HEK293 (cell line): ENCODE data around the gene CABP7.

ENCODE experiments used
- CTCF ChIA-PET: fragments of 350-600 bp; formaldehyde crosslinking; extraction: SDS; loops from one replicate; lab custom pipeline; 2021; ENCODE audit warnings: antibody characterized with exemption; lab: Yijun Ruan, JAX
- POLR2A ChIA-PET: fragments of 300-600 bp; formaldehyde crosslinking; extraction: SDS; loops from one replicate; lab custom pipeline; 2020; ENCODE audit warnings: antibody characterized with exemption, inconsistent platforms; lab: Yijun Ruan, JAX
- H3K27ac ChIP-seq: fragments of 200-500 bp; sonication (Bioruptor generic); 2 replicates; pipeline ENCODE4 v1.5.1; 2014; ENCODE audit warnings: low read depth, low read length, control low read depth, inconsistent platforms; ENCODE audit errors: extremely low read depth
- H3K36me3 ChIP-seq, 2 experiments: fragments of 200-500 bp in 1 of 2; sonication (Bioruptor generic) in 1 of 2; 1 replicate in 1 of 2; 2 replicates in 1 of 2; pipeline ENCODE4 v1.5.1; 2014 to 2017; ENCODE audit warnings: inconsistent platforms in 2 of 2, low read length in 2 of 2; ENCODE audit not compliant: control insufficient read depth in 2 of 2, insufficient read depth in 1 of 2
- H3K4me1 ChIP-seq: fragments of 200-500 bp; sonication (Bioruptor generic); 2 replicates; pipeline ENCODE4 v1.5.1; 2014; ENCODE audit warnings: mild to moderate bottlenecking, low read length, inconsistent platforms; ENCODE audit not compliant: control insufficient read depth, insufficient read depth
- H3K4me3 ChIP-seq: 2 replicates; pipeline ENCODE4 v1.5.1; 2011; ENCODE audit warnings: low read depth, mild to moderate bottlenecking, control low read depth, low read length, moderate library complexity
- H3K9me3 ChIP-seq: fragments of 200-500 bp; sonication (Bioruptor generic); 2 replicates; pipeline ENCODE4 v1.5.1; 2014; ENCODE audit warnings: low read depth, low read length, inconsistent platforms; ENCODE audit not compliant: control insufficient read depth, insufficient read depth
- GLI2 ChIP-seq: fragments of 450-650 bp; formaldehyde crosslinking; IDR thresholded peaks from 2 replicates; pipeline ENCODE4; 2017; ENCODE audit warnings: missing biosample characterization, missing genetic modification characterization, low read depth, borderline replicate concordance
- GLIS1 ChIP-seq: fragments of 450-650 bp; formaldehyde crosslinking; IDR thresholded peaks from 2 replicates; pipeline ENCODE4 v1.5.1; 2016; ENCODE audit warnings: missing biosample characterization, missing genetic modification characterization
- HIC1 ChIP-seq: fragments of 450-650 bp; formaldehyde crosslinking; IDR thresholded peaks from 2 replicates; pipeline ENCODE4 v1.5.1; 2016; ENCODE audit warnings: missing biosample characterization, missing genetic modification characterization
- HOXA7 ChIP-seq: sonication (generic); formaldehyde crosslinking; IDR thresholded peaks from 2 replicates; pipeline ENCODE4 v1.8.1; 2022; ENCODE audit warnings: missing genetic modification reagents, borderline replicate concordance
- MYNN ChIP-seq: fragments of 450-650 bp; formaldehyde crosslinking; IDR thresholded peaks from 2 replicates; pipeline ENCODE4 v1.5.1; 2016; ENCODE audit warnings: missing biosample characterization, missing genetic modification characterization, borderline replicate concordance
- ZBTB10 ChIP-seq: fragments of 450-650 bp; formaldehyde crosslinking; IDR thresholded peaks from 2 replicates; pipeline ENCODE4 v1.5.1; 2016; ENCODE audit warnings: missing biosample characterization, missing genetic modification characterization
- ZBTB11 ChIP-seq: fragments of 450-650 bp; formaldehyde crosslinking; conservative IDR thresholded peaks from 2 replicates; pipeline ENCODE4 v1.5.1; 2016; ENCODE audit warnings: low read depth, missing biosample characterization, missing genetic modification characterization
- ZBTB26 ChIP-seq: fragments of 450-650 bp; formaldehyde crosslinking; optimal IDR thresholded peaks from 2 replicates; pipeline ENCODE3; 2016; ENCODE audit warnings: missing biosample characterization, mild to moderate bottlenecking, missing genetic modification characterization
- ZIC2 ChIP-seq: fragments of 450-650 bp; formaldehyde crosslinking; IDR thresholded peaks from 2 replicates; pipeline ENCODE4 v1.5.1; 2016; ENCODE audit warnings: missing biosample characterization, missing genetic modification characterization
- ZNF146 ChIP-seq: fragments of 450-650 bp; formaldehyde crosslinking; IDR thresholded peaks from 2 replicates; pipeline ENCODE4 v1.5.1; 2016; ENCODE audit warnings: missing biosample characterization, missing genetic modification characterization
- ZNF214 ChIP-seq: fragments of 450-650 bp; formaldehyde crosslinking; IDR thresholded peaks from 2 replicates; pipeline ENCODE4 v1.5.1; 2017; ENCODE audit warnings: missing biosample characterization, mild to moderate bottlenecking, missing genetic modification characterization, borderline replicate concordance
- ZNF292 ChIP-seq: fragments of 450-650 bp; formaldehyde crosslinking; IDR thresholded peaks from 2 replicates; pipeline ENCODE4 v1.5.1; 2016; ENCODE audit warnings: low read depth, missing biosample characterization, missing genetic modification characterization, borderline replicate concordance
- ZNF473 ChIP-seq: fragments of 450-650 bp; formaldehyde crosslinking; IDR thresholded peaks from 2 replicates; pipeline ENCODE4 v1.5.1; 2017; ENCODE audit warnings: missing biosample characterization, missing genetic modification characterization
- ZNF48 ChIP-seq: fragments of 450-650 bp; formaldehyde crosslinking; IDR thresholded peaks from 2 replicates; pipeline ENCODE4 v1.5.1; 2016; ENCODE audit warnings: missing biosample characterization, missing genetic modification characterization
- ZNF488 ChIP-seq: fragments of 450-650 bp; formaldehyde crosslinking; IDR thresholded peaks from 2 replicates; pipeline ENCODE4 v1.5.1; 2016; ENCODE audit warnings: missing biosample characterization, missing genetic modification characterization
- ZNF555 ChIP-seq: fragments of 450-650 bp; formaldehyde crosslinking; conservative IDR thresholded peaks from 2 replicates; pipeline ENCODE4 v1.5.1; 2017; ENCODE audit warnings: missing biosample characterization, mild to moderate bottlenecking, missing genetic modification characterization, inconsistent platforms
- ZNF707 ChIP-seq: fragments of 450-650 bp; formaldehyde crosslinking; IDR thresholded peaks from 2 replicates; pipeline ENCODE4 v1.5.1; 2016; ENCODE audit warnings: missing biosample characterization, missing genetic modification characterization
- ZNF785 ChIP-seq: fragments of 450-650 bp; formaldehyde crosslinking; IDR thresholded peaks from 2 replicates; pipeline ENCODE4 v1.5.1; 2016; ENCODE audit warnings: missing biosample characterization, missing genetic modification characterization
- ZNF792 ChIP-seq: fragments of 450-650 bp; formaldehyde crosslinking; IDR thresholded peaks from 2 replicates; pipeline ENCODE4 v1.5.1; 2016; ENCODE audit warnings: missing biosample characterization, missing genetic modification characterization

CABP7 gene

GRCh38 chr22:29738118-29738815 is 18.5 kb downstream of the CABP7 start:
- Histone ChIP-seq H3K27ac (no peak overlapping the region), H3K36me3 (peaks cover 0 to 24% of the 10 kb centered on the region in 2 experiments; a peak in 1 of 3 replicates), H3K4me1 (peaks cover 5% of the 10 kb centered on the region; the same call in 1 of the 2 replicates), H3K4me3 (no peak overlapping the region), H3K9me3 (no peaks in the 10 kb centered on the region)
- CTCF ChIA-PET = interaction anchor here (0.6 to 0.7 kb wide), 2 partner anchors 267 to 411 kb away, joined by 3 read pairs; no protein-coding TSS in a partner anchor
- TF ChIP-seq MYNN (tag by site-specific recombination) = no peak
- TF ChIP-seq ZBTB26 (tag by site-specific recombination) = no peak
- TF ChIP-seq ZIC2 (tag by site-specific recombination) = no peak
- TF ChIP-seq GLI2 (tag by site-specific recombination) = no peak
- no peak for TF ChIP-seq ZBTB10 (tag by site-specific recombination)
- TF ChIP-seq ZNF214 (tag by site-specific recombination) = no peak
- no peak for TF ChIP-seq HIC1 (tag by site-specific recombination)
- no peak for TF ChIP-seq GLIS1 (tag by site-specific recombination)
- TF ChIP-seq ZNF473 (tag by site-specific recombination) = no peak
- POLR2A ChIA-PET = no interaction called here

GRCh38 chr22:29739346-29739875 is 19.6 kb downstream of the CABP7 start:
- H3K4me3 ChIP-seq = no peak overlapping the region
- ChIA-PET CTCF (interaction anchor here (0.6 kb wide), 2 partner anchors 114 to 1240 kb away, joined by 3 read pairs; no protein-coding TSS in a partner anchor), POLR2A (no interaction called here)
- TF ChIP-seq HOXA7 (no peak), ZNF146 (tag by site-specific recombination) (no peak), ZNF488 (tag by site-specific recombination) (no peak), ZNF292 (no peak), ZNF555 (tag by site-specific recombination) (no peak), ZNF48 (tag by site-specific recombination) (no peak), ZNF707 (tag by site-specific recombination) (no peak), ZBTB11 (tag by site-specific recombination) (no peak), ZNF785 (tag by site-specific recombination) (no peak), ZNF792 (tag by site-specific recombination) (no peak)
- TF ChIP-seq, all 188 proteins: peak for 0
- Histone ChIP-seq H3K27ac (no peak overlapping the region), H3K9me3 (no peaks in the 10 kb centered on the region), H3K4me1 (no peaks in the 10 kb centered on the region), H3K36me3 (peaks cover 0 to 24% of the 10 kb centered on the region in 2 experiments; a peak in 2 of 3 replicates)
